GM12878 (cell line): ENCODE results near the gene COL1A1. TPM values are rescaled to one million over a fixed set of nuclear protein-coding genes. Genes with fewer than 3 reads are reported as not detected.

ENCODE experiments used
- ATAC-seq: fragments of 200-7000 bp; cut with Tn5 transposase; 3 replicates; pipeline ENCODE4 v1.9.1; 2020; ENCODE audit warnings: mild to moderate bottlenecking, moderate library complexity
- BruUV-seq: library from RNA; stranded (reverse); fragments of 400-500 nt; replicated peaks from 2 replicates; lab custom pipeline; 2021; lab: Mats Ljungman, UMichigan
- CTCF ChIA-PET: fragments of 300-600 bp; sonication (Branson Sonifier 250); formaldehyde crosslinking; extraction: SDS; loops from one replicate; lab custom pipeline; 2021; ENCODE audit warnings: inconsistent platforms; lab: Yijun Ruan, JAX
- POLR2A ChIA-PET: fragments of 350-600 bp; formaldehyde crosslinking; extraction: SDS; loops from one replicate; lab custom pipeline; 2021; ENCODE audit warnings: inconsistent platforms; lab: Charles Lee
- RAD21 ChIA-PET: fragments of 300-600 bp; sonication (Branson Sonifier 250); formaldehyde crosslinking; loops from one replicate; lab custom pipeline; 2023; ENCODE audit warnings: antibody characterized with exemption; ENCODE audit not compliant: unreplicated experiment; lab: Charles Lee
- SMC1A ChIA-PET: fragments of 300-600 bp; sonication (Branson Sonifier 250); formaldehyde crosslinking; loops from one replicate; lab custom pipeline; 2023; ENCODE audit not compliant: unreplicated experiment, uncharacterized antibody; lab: Charles Lee
- DNase-seq: peaks from one replicate; pipeline ENCODE4 v3.0.0-alpha.2; 2011; ENCODE audit warnings: low read depth, low spot score
- FAIRE-seq: peaks from 3 replicates; lab custom pipeline; 2011; peaks lifted over from hg19 to GRCh38; lab: Jason Lieb, UNC
- H2AFZ ChIP-seq: 2 replicates; pipeline ENCODE4 v1.6.0; 2011; ENCODE audit warnings: low read depth, low read length, control low read depth; ENCODE audit not compliant: control insufficient read depth
- H3K27ac ChIP-seq: 2 replicates; pipeline ENCODE4 v1.5.1; 2011; ENCODE audit warnings: control low read depth; ENCODE audit not compliant: control insufficient read depth, insufficient read depth
- H3K27me3 ChIP-seq, 2 experiments: replicated peaks in 1 of 2; 2 replicates each; pipeline versions ENCODE4 v1.6.0 to v1.6.1; 2011; ENCODE audit warnings: low read length in 1 of 2; ENCODE audit not compliant: control insufficient read depth in 2 of 2, insufficient read depth in 2 of 2
- H3K36me3 ChIP-seq, 2 experiments: 2 replicates each; pipeline ENCODE4 v1.5.1; 2011; ENCODE audit warnings: low read length in 1 of 2; ENCODE audit not compliant: control insufficient read depth in 2 of 2, insufficient read depth in 2 of 2
- H3K4me1 ChIP-seq: 2 replicates; pipeline ENCODE4 v1.6.1; 2011; ENCODE audit warnings: mild to moderate bottlenecking, low read length, moderate library complexity, mixed read lengths; ENCODE audit not compliant: control insufficient read depth, insufficient read depth
- H3K4me2 ChIP-seq: 2 replicates; pipeline ENCODE4 v1.6.0; 2011; ENCODE audit warnings: control low read depth; ENCODE audit not compliant: control insufficient read depth, insufficient read depth
- H3K4me3 ChIP-seq: fragments of 200-600 bp; sonication (generic); 2 replicates; pipeline ENCODE4 v1.5.1; 2016
- H3K79me2 ChIP-seq: 2 replicates; pipeline ENCODE4 v1.6.0; 2011; ENCODE audit warnings: low read length; ENCODE audit not compliant: control insufficient read depth, insufficient read depth
- H3K9ac ChIP-seq: 2 replicates; pipeline ENCODE4 v1.8.0; 2011; ENCODE audit warnings: low read length, control low read depth, mixed read lengths; ENCODE audit not compliant: control insufficient read depth, insufficient read depth
- H3K9me3 ChIP-seq: replicated peaks from 3 replicates; pipeline ENCODE4 v1.5.1; 2011; ENCODE audit warnings: mild to moderate bottlenecking, low read length; ENCODE audit not compliant: control insufficient read depth, insufficient read depth
- H4K20me1 ChIP-seq: 2 replicates; pipeline ENCODE4 v1.6.0; 2011; ENCODE audit not compliant: control insufficient read depth, insufficient read depth
- IRF3 ChIP-seq: fragments of 450-650 bp; IDR thresholded peaks from 2 replicates; pipeline ENCODE4 v1.6.1; 2014; ENCODE audit warnings: mild to moderate bottlenecking
- TAF1 ChIP-seq: IDR thresholded peaks from 2 replicates; pipeline ENCODE4 v1.6.1; 2011; ENCODE audit warnings: mild to moderate bottlenecking, low read depth, low read length, borderline replicate concordance
- ZNF207 ChIP-seq: fragments of 450-650 bp; IDR thresholded peaks from 2 replicates; pipeline ENCODE4 v1.6.1; 2014; ENCODE audit warnings: antibody characterized with exemption, mild to moderate bottlenecking, borderline replicate concordance
- ZNF24 ChIP-seq: fragments of 450-650 bp; IDR thresholded peaks from 2 replicates; pipeline ENCODE4 v1.6.1; 2017; ENCODE audit warnings: antibody characterized with exemption, mild to moderate bottlenecking
- WGBS: methylation state at CpG from one replicate; pipeline ENCODE4 v1.1.6; 2016; ENCODE audit warnings: low lambda C conversion rate; ENCODE audit not compliant: insufficient replicate concordance, insufficient coverage; ENCODE audit errors: missing lambda C conversion rate; 5-methylcytosine and 5-hydroxymethylcytosine counted together
- in situ Hi-C: fragments of 300-500 bp; cut with MboI; formaldehyde crosslinking; loops from 9 replicates; pipeline ENCODE4 v1.14.3; 2018; ENCODE audit warnings: mixed read lengths
- intact Hi-C: fragments of 100-400 bp; cut with micrococcal nuclease; formaldehyde crosslinking; loops from one replicate; pipeline ENCODE4 v1.14.2; 2022; ENCODE audit not compliant: unreplicated experiment
- polyA plus RNA-seq, 11 experiments: library from polyadenylated mRNA; depleted of rRNA in 4 of 11; unstranded in 6 of 11; stranded (reverse) in 5 of 11; fragments of >200 nt; fragmentation: Nextera tagmentation in 4 of 11; fragmentation: Illumina TruSeq in 1 of 11; extraction: Ambion mirVana in 4 of 11; extraction: Trizol in 1 of 11; gene quantifications; 1 replicate in 1 of 11; 2 replicates in 10 of 11; pipeline versions ENCODE4 v1.2.1 to v1.2.3, GENCODE V29; 2011 to 2016; ENCODE audit warnings: inconsistent platforms in 2 of 11, missing spikeins in 2 of 11, low read depth in 1 of 11
- total RNA-seq, 4 experiments: library from RNA; depleted of rRNA in 3 of 4; stranded (reverse); fragments of >200 nt in 3 of 4; fragmentation: Illumina TruSeq in 1 of 4; extraction: Trizol in 1 of 4; gene quantifications; 2 replicates each; pipeline versions ENCODE4 v1.2.1 to v1.2.3, GENCODE V29; 2013 to 2021
- TF ChIP-seq, protein P1 (sequence below): IDR thresholded peaks from 2 replicates; pipeline ENCODE4 v1.6.1; 2011; ENCODE audit warnings: borderline replicate concordance, low read depth, mild to moderate bottlenecking, moderate library complexity, mixed read lengths, low read length; ENCODE audit not compliant: insufficient read depth; ENCODE audit errors: extremely low read length
- TF ChIP-seq, protein P2 (sequence below): fragments of 450-650 bp; IDR thresholded peaks from 2 replicates; pipeline ENCODE4 v1.6.1; 2018; ENCODE audit warnings: borderline replicate concordance, mild to moderate bottlenecking; ENCODE audit not compliant: partially characterized antibody
- TF ChIP-seq, protein P3 (sequence below): fragments of 450-650 bp; IDR thresholded peaks from 2 replicates; pipeline ENCODE4 v1.6.1; 2017; ENCODE audit warnings: borderline replicate concordance
- TF ChIP-seq, protein P4 (sequence below): fragments of 150-350 bp; IDR thresholded peaks from 2 replicates; pipeline ENCODE4 v1.6.1; 2016; ENCODE audit warnings: low read depth, low read length

Gene COL1A1
- total and polyA plus RNA-seq, 10 of the 15 experiments (the other 5 are each of a cell fraction or from before 2014, with no cell fraction given) = 0.18 to 7.7 (median 2.3) TPM

DNA sequence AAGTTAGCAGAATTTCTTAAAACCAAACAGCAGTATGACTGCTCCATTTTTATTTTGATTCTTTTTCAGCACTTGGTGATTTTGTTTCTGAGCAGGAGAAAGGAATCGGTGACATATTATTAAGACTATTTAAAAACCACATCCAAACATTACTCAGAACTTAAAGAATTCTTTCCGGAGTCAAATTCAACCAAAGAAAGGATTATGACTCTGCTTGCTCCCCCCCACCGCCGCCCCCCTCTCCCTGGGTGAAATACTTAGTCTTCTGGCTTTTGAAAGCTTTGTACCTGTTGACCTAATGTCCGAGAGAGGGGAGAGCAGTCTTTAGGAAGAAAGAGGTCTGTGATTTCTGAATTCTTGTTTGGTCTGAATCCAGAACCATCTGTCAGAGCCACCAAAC lies 17.9 kb upstream of the COL1A1 start (continued):
- TF ChIP-seq, protein P1, sequence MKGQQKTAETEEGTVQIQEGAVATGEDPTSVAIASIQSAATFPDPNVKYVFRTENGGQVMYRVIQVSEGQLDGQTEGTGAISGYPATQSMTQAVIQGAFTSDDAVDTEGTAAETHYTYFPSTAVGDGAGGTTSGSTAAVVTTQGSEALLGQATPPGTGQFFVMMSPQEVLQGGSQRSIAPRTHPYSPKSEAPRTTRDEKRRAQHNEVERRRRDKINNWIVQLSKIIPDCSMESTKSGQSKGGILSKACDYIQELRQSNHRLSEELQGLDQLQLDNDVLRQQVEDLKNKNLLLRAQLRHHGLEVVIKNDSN = no peak
- TF ChIP-seq, protein P2, sequence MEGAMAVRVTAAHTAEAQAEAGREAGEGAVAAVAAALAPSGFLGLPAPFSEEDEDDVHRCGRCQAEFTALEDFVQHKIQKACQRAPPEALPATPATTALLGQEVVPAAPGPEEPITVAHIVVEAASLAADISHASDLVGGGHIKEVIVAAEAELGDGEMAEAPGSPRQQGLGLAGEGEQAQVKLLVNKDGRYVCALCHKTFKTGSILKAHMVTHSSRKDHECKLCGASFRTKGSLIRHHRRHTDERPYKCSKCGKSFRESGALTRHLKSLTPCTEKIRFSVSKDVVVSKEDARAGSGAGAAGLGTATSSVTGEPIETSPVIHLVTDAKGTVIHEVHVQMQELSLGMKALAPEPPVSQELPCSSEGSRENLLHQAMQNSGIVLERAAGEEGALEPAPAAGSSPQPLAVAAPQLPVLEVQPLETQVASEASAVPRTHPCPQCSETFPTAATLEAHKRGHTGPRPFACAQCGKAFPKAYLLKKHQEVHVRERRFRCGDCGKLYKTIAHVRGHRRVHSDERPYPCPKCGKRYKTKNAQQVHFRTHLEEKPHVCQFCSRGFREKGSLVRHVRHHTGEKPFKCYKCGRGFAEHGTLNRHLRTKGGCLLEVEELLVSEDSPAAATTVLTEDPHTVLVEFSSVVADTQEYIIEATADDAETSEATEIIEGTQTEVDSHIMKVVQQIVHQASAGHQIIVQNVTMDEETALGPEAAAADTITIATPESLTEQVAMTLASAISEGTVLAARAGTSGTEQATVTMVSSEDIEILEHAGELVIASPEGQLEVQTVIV = no peak
- no peak for TF ChIP-seq TAF1

GRCh38 chr17:50218771-50219315 lies 17.4 kb upstream of the COL1A1 start:
- H3K9me3 ChIP-seq = no peaks in the 10 kb centered on the region
- no peaks in the 10 kb centered on the region for H3K27me3 ChIP-seq
- SMC1A ChIA-PET = interaction anchor here (1.0 to 1.5 kb wide), 3 partner anchors 17 to 116 kb away, joined by 3 read pairs; no protein-coding TSS in a partner anchor
- no peaks in the 10 kb centered on the region for H4K20me1 ChIP-seq
- in situ Hi-C loops (no loop called here), intact Hi-C loops (no loop called here)
- H3K9ac ChIP-seq = no peak overlapping the region
- CTCF ChIA-PET = interaction anchor here (0.6 to 5.8 kb wide), 7 partner anchors 11 to 838 kb away, joined by 3 to 39 read pairs (median 4); partner anchors contain the start of gene COL1A1
- no peak overlapping the region; the same call in 1 of the 2 replicates for H2AFZ ChIP-seq
- RAD21 ChIA-PET = interaction anchor here (0.7 to 3.1 kb wide), 4 partner anchors 18 to 55 kb away, joined by 3 to 11 read pairs (median 4); partner anchors contain the start of genes COL1A1 and TMEM92
- POLR2A ChIA-PET = interaction anchor here (0.6 to 0.9 kb wide), 2 partner anchors 73 to 252 kb away, joined by 3 to 4 read pairs; no protein-coding TSS in a partner anchor
- H3K4me2 ChIP-seq = no peak overlapping the region
- H3K4me1 ChIP-seq = peaks cover 11% of the 10 kb centered on the region
- DNase-seq (no peak), ATAC-seq (peak; percentile 72), FAIRE-seq (peak; percentile 7)
- H3K79me2 ChIP-seq = no peaks in the 10 kb centered on the region
- H3K27ac ChIP-seq = no peak overlapping the region
- no TSS peak for BruUV-seq
- H3K4me3 ChIP-seq = no peak overlapping the region
- WGBS = 40% methylated on average over 1 of the region's 1 CpG
- H3K36me3 ChIP-seq = no peaks in the 10 kb centered on the region
- TF ChIP-seq, protein P3, sequence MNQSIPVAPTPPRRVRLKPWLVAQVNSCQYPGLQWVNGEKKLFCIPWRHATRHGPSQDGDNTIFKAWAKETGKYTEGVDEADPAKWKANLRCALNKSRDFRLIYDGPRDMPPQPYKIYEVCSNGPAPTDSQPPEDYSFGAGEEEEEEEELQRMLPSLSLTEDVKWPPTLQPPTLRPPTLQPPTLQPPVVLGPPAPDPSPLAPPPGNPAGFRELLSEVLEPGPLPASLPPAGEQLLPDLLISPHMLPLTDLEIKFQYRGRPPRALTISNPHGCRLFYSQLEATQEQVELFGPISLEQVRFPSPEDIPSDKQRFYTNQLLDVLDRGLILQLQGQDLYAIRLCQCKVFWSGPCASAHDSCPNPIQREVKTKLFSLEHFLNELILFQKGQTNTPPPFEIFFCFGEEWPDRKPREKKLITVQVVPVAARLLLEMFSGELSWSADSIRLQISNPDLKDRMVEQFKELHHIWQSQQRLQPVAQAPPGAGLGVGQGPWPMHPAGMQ = no peak
- no peak for TF ChIP-seq ZNF207
- TF ChIP-seq ZNF24 = peak; percentile 71; the same call in 1 of the 2 replicates
- no peak for TF ChIP-seq IRF3
- TF ChIP-seq, protein P4, sequence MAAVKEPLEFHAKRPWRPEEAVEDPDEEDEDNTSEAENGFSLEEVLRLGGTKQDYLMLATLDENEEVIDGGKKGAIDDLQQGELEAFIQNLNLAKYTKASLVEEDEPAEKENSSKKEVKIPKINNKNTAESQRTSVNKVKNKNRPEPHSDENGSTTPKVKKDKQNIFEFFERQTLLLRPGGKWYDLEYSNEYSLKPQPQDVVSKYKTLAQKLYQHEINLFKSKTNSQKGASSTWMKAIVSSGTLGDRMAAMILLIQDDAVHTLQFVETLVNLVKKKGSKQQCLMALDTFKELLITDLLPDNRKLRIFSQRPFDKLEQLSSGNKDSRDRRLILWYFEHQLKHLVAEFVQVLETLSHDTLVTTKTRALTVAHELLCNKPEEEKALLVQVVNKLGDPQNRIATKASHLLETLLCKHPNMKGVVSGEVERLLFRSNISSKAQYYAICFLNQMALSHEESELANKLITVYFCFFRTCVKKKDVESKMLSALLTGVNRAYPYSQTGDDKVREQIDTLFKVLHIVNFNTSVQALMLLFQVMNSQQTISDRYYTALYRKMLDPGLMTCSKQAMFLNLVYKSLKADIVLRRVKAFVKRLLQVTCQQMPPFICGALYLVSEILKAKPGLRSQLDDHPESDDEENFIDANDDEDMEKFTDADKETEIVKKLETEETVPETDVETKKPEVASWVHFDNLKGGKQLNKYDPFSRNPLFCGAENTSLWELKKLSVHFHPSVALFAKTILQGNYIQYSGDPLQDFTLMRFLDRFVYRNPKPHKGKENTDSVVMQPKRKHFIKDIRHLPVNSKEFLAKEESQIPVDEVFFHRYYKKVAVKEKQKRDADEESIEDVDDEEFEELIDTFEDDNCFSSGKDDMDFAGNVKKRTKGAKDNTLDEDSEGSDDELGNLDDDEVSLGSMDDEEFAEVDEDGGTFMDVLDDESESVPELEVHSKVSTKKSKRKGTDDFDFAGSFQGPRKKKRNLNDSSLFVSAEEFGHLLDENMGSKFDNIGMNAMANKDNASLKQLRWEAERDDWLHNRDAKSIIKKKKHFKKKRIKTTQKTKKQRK = no peak
